ENCODE results near the gene CH25H. TPM values are rescaled to one million over a fixed set of nuclear protein-coding genes. Genes with fewer than 3 reads are reported as not detected.
A peak's percentile ranks its signal among the peaks of the same experiment; 100 is the strongest.

CH25H gene
- total RNA-seq, 1 experiment from 2014 or later, result 1.0 TPM

- Histone ChIP-seq H3K27me3 (ENCODE audit: insufficient read depth, low read length) (no peaks in the 10 kb centered on the region), H3K56ac (ENCODE audit: insufficient read length, low read depth, low read length) (no peak overlapping the region), H3K23ac (ENCODE audit: insufficient read length, low read depth, low read length) (no peak overlapping the region), H3K9ac (ENCODE audit: extremely low read depth, insufficient read length, low read length) (no peak overlapping the region), H2BK15ac (ENCODE audit: low read depth, low read length) (no peak overlapping the region), H3T11ph (ENCODE audit: low read length) (no peak overlapping the region), H3K18ac (ENCODE audit: insufficient read length, low read depth, low read length) (no peak overlapping the region), H2AK5ac (ENCODE audit: insufficient read length, low read length) (no peak overlapping the region), H2BK5ac (ENCODE audit: insufficient read length, low read length) (no peak overlapping the region), H4K91ac (ENCODE audit: insufficient read length, low read depth, low read length) (no peak overlapping the region), H3K4me1 (ENCODE audit: insufficient read depth, low read length) (peaks cover 13% of the 10 kb centered on the region), H3K4ac (ENCODE audit: low read depth, low read length) (no peak overlapping the region), H3K4me2 (ENCODE audit: insufficient read depth, insufficient read length, low read length) (no peak overlapping the region), H3K9me3 (ENCODE audit: control insufficient read depth, low read depth, low read length) (no peaks in the 10 kb centered on the region), H4K5ac (ENCODE audit: insufficient read length, low read depth, low read length) (no peak overlapping the region), H4K20me1 (ENCODE audit: control insufficient read depth, insufficient read depth, insufficient read length) (no peaks in the 10 kb centered on the region), H4K8ac (replicated peaks; ENCODE audit: insufficient read length, low read depth, low read length) (no peak overlapping the region), H3K79me2 (ENCODE audit: insufficient read depth, low read length) (no peaks in the 10 kb centered on the region), H2BK12ac (ENCODE audit: insufficient read length, low read depth, low read length) (no peak overlapping the region), H3K23me2 (ENCODE audit: insufficient read length, low read depth, low read length, poor library complexity, severe bottlenecking) (no peaks in the 10 kb centered on the region), H2BK20ac (ENCODE audit: low read depth, low read length, poor library complexity, severe bottlenecking) (no peak overlapping the region), H3K79me1 (ENCODE audit: insufficient read depth, low read depth, low read length, poor library complexity, severe bottlenecking) (no peaks in the 10 kb centered on the region), H3K14ac (ENCODE audit: insufficient read depth, low read length) (no peak overlapping the region), H3K27ac (ENCODE audit: insufficient read length, low read depth, low read length) (peak overlapping the region; percentile 62), H2AFZ (ENCODE audit: low read length) (no peak overlapping the region), H2BK120ac (ENCODE audit: low read depth, low read length, poor library complexity, severe bottlenecking) (no peak overlapping the region)
- Mint-ChIP-seq H3K27me3 (ENCODE audit: low read depth) (no peaks in the 10 kb centered on the region), H3K4me1 (peaks cover 39 to 45% of the 10 kb centered on the region in 2 experiments), H3K9me3 (no peaks in the 10 kb centered on the region), H3K36me3 (ENCODE audit: insufficient read depth in 1 of 3, low read depth in 3 of 3) (peaks cover 0 to 4% (median 0%) of the 10 kb centered on the region in 3 experiments; a peak in 2 of 7 replicates), H3K27ac (peak overlapping the region in 1 of 3 experiments; percentile 86; a peak in 2 of 7 replicates), H3K4me3 (no peak overlapping the region)
- WGBS (ENCODE audit: extremely low coverage, insufficient read length, low lambda C conversion rate), result no CpG with 5 or more reads among the region's 8 CpGs
- no peak for TF ChIP-seq CTCF (conservative IDR thresholded peaks at IDR 0.05)
- no peak for DNase-seq
These were observed 35.9 kb upstream of the CH25H start for GRCh38 chr10:89242840-89243568.

Measured in H9 (cell line).